HepG2 (cell line): ENCODE measurements around the gene MFSD6. TPM values are rescaled to one million over a fixed set of nuclear protein-coding genes. Genes with fewer than 3 reads are reported as not detected.
A peak's percentile ranks its signal among the peaks of the same experiment; 100 is the strongest.

Source experiments
- AHR ChIP-seq: IDR thresholded peaks from 2 replicates; pipeline ENCODE4 v1.6.1; 2018; ENCODE audit warnings: missing genetic modification reagents, missing compliant biosample characterization
- GZF1 ChIP-seq: sonication (generic); formaldehyde crosslinking; IDR thresholded peaks from 2 replicates; pipeline ENCODE4 v1.5.1; 2020; ENCODE audit warnings: mild to moderate bottlenecking, missing genetic modification reagents
- HOXD1 ChIP-seq: sonication (generic); formaldehyde crosslinking; IDR thresholded peaks from 2 replicates; pipeline ENCODE4 v1.5.0; 2020; ENCODE audit warnings: missing genetic modification reagents
- MAFK ChIP-seq, 2 experiments: IDR thresholded peaks in 1 of 2; conservative IDR thresholded peaks in 1 of 2; 2 replicates each; pipeline ENCODE4 v1.6.1; 2011; ENCODE audit warnings: improper control_type of control experiment in 2 of 2, low read length in 2 of 2
- MBNL3 ChIP-seq: fragments of 250-450 bp; sonication (Bioruptor Pico); conservative IDR thresholded peaks from 2 replicates; pipeline ENCODE4 v1.8.0; 2022; ENCODE audit warnings: mild to moderate bottlenecking, inconsistent platforms
- PRPF4 ChIP-seq: fragments of 200-400 bp; formaldehyde crosslinking; IDR thresholded peaks from 2 replicates; pipeline ENCODE4 v1.6.1; 2016; ENCODE audit warnings: low read length, low read depth; ENCODE audit not compliant: poor library complexity, severe bottlenecking
- STAT5B ChIP-seq: sonication (generic); formaldehyde crosslinking; IDR thresholded peaks from 2 replicates; pipeline ENCODE4 v1.4.0; 2020; ENCODE audit warnings: missing genetic modification reagents
- TAF1 ChIP-seq: sonication (generic); formaldehyde crosslinking; IDR thresholded peaks from 2 replicates; pipeline ENCODE4 v1.4.0; 2020; ENCODE audit warnings: missing genetic modification reagents
- ZFP36L2 ChIP-seq: sonication (generic); formaldehyde crosslinking; IDR thresholded peaks from 2 replicates; pipeline ENCODE4 v1.4.0; 2020; ENCODE audit warnings: missing genetic modification reagents
- ZFP41 ChIP-seq: sonication (generic); formaldehyde crosslinking; IDR thresholded peaks from 2 replicates; pipeline ENCODE4 v1.4.0; 2020; ENCODE audit warnings: mild to moderate bottlenecking, missing genetic modification reagents, borderline replicate concordance
- ZNF101 ChIP-seq: sonication (generic); formaldehyde crosslinking; IDR thresholded peaks from 2 replicates; pipeline ENCODE4 v1.4.0; 2020; ENCODE audit warnings: mild to moderate bottlenecking, low read depth, missing genetic modification reagents, borderline replicate concordance
- ZNF264 ChIP-seq: sonication (generic); formaldehyde crosslinking; IDR thresholded peaks from 2 replicates; pipeline ENCODE4 v1.4.0; 2020; ENCODE audit warnings: missing genetic modification reagents
- ZNF350 ChIP-seq: sonication (generic); formaldehyde crosslinking; IDR thresholded peaks from 2 replicates; pipeline ENCODE4 v1.4.0; 2020; ENCODE audit warnings: mild to moderate bottlenecking, low read depth, missing genetic modification reagents, borderline replicate concordance
- ZNF382 ChIP-seq: sonication (generic); formaldehyde crosslinking; IDR thresholded peaks from 2 replicates; pipeline ENCODE4 v1.5.0; 2020; ENCODE audit warnings: missing genetic modification reagents, mild to moderate bottlenecking, borderline replicate concordance
- ZNF567 ChIP-seq: sonication (generic); formaldehyde crosslinking; IDR thresholded peaks from 2 replicates; pipeline ENCODE4 v1.8.1; 2023; ENCODE audit warnings: mild to moderate bottlenecking, missing genetic modification reagents, borderline replicate concordance
- ZNF660 ChIP-seq: sonication (generic); formaldehyde crosslinking; IDR thresholded peaks from 2 replicates; pipeline ENCODE4 v1.5.1; 2020; ENCODE audit warnings: mild to moderate bottlenecking, low read depth, missing genetic modification reagents, borderline replicate concordance
- polyA plus RNA-seq, 8 experiments: library from polyadenylated mRNA; depleted of rRNA in 3 of 8; stranded (reverse) in 7 of 8; unstranded in 1 of 8; fragments of >200 nt; fragmentation: Illumina TruSeq in 4 of 8; extraction: Trizol in 4 of 8; gene quantifications; 2 replicates each; pipeline versions ENCODE4 v1.2.1 to v1.2.3, GENCODE V29; 2011 to 2016; ENCODE audit warnings: low read depth in 4 of 8, missing spikeins in 1 of 8, mixed read lengths in 1 of 8; ENCODE audit not compliant: insufficient read depth in 1 of 8
- total RNA-seq, 5 experiments: library from RNA; depleted of rRNA; stranded (reverse); fragments of >200 nt; fragmentation: Illumina TruSeq; extraction: Trizol; gene quantifications; 2 replicates each; pipeline ENCODE4 v1.2.3, GENCODE V29; 2016; ENCODE audit warnings: low read depth in 1 of 5
- TF ChIP-seq, protein P1 (sequence below): IDR thresholded peaks from 2 replicates; pipeline ENCODE4 v1.6.1; 2012; ENCODE audit warnings: inconsistent platforms
- TF ChIP-seq, protein P2 (sequence below): IDR thresholded peaks from 2 replicates; pipeline ENCODE4 v1.6.1; 2016
- TF ChIP-seq, protein P3 (sequence below): sonication (generic); formaldehyde crosslinking; conservative IDR thresholded peaks from 2 replicates; pipeline ENCODE4 v1.4.0; 2020; ENCODE audit warnings: missing genetic modification reagents
- TF ChIP-seq, protein P4 (sequence below): sonication (generic); formaldehyde crosslinking; IDR thresholded peaks from 2 replicates; pipeline ENCODE4 v1.8.1; 2023; ENCODE audit warnings: mild to moderate bottlenecking, missing genetic modification reagents
- TF ChIP-seq, protein P5 (sequence below): sonication (generic); formaldehyde crosslinking; IDR thresholded peaks from 2 replicates; pipeline ENCODE4 v1.4.0; 2020; ENCODE audit warnings: mild to moderate bottlenecking, missing genetic modification reagents

Gene MFSD6
- total and polyA plus RNA-seq, 2 of the 13 experiments (the other 11 are each of a cell fraction or from before 2014, with no cell fraction given), result 0.92 to 1.4 TPM

DNA sequence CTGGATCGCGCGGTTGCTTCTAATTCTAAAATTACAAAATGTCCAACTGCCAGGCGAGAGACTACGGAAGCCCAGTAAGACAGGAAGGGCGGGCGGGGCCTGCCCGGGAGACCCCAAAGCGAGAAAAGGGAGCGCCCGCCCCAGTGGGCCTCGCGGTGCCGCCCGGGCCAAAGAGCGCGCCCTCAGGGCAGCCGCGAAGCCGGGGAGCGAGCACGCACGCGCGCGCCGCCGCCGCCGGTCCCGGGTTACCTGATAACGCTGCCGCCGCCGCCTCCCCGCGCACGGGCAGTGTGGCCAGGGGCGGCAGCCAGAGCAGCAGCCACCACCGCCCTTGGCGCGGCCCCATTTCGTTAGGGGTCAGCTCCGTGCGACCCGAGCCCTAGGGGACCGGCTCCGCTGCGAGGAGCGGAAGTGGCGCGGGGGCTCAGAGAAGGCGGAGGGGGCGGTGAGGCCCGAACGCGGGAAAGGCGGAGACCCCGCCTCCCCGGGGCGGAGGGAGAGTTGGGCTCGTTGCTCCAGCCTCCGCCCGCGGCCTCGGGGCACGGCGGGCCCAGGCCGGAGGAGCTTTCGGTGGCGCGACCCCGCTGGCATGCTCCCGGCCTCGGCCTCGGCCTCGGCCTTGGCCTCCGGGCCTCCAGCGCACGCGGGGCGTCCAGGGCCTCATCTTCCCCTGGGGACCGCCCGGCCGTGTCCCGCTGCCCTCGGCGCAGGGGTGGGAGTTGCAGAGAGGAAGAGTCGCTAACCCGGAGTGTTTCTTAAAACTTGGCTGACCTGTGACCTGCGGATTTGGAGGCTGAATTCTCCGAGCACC, 126.4 kb downstream of the MFSD6 start, which contains the start of gene NEMP2 (continued):
- TF ChIP-seq ZFP41 (CRISPR knock-in tag), result peak; percentile 47; the same call in 1 of the 2 replicates
- TF ChIP-seq ZNF567 (CRISPR knock-in tag), result no peak
- 0 out of 2 replicates have a peak, but pooled peaks have one; percentile 18 for TF ChIP-seq ZNF350 (CRISPR knock-in tag)
- no peak for TF ChIP-seq MBNL3 (CRISPR knock-in tag)
- TF ChIP-seq MAFK (conservative IDR thresholded peaks at IDR 0.05 in 1 of 2, IDR thresholded peaks at IDR 0.05 in 1 of 2; ENCODE audit: low read length in 2 of 2), result no peak
- TF ChIP-seq, protein P1, sequence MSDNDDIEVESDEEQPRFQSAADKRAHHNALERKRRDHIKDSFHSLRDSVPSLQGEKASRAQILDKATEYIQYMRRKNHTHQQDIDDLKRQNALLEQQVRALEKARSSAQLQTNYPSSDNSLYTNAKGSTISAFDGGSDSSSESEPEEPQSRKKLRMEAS, result peak; percentile 93
- TF ChIP-seq HOXD1 (CRISPR knock-in tag), result peak; percentile 21; the same call in 1 of the 2 replicates
- TF ChIP-seq, protein P2, sequence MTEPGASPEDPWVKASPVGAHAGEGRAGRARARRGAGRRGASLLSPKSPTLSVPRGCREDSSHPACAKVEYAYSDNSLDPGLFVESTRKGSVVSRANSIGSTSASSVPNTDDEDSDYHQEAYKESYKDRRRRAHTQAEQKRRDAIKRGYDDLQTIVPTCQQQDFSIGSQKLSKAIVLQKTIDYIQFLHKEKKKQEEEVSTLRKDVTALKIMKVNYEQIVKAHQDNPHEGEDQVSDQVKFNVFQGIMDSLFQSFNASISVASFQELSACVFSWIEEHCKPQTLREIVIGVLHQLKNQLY, result peak; percentile 58; the same call in 1 of the 2 replicates
- TF ChIP-seq ZFP36L2 (CRISPR knock-in tag), result no peak
- TF ChIP-seq TAF1 (CRISPR knock-in tag), result peak; percentile 84
- peak; percentile 54 for TF ChIP-seq ZNF264 (CRISPR knock-in tag)
- no peak for TF ChIP-seq GZF1
- no peak for TF ChIP-seq PRPF4
- TF ChIP-seq, protein P3, sequence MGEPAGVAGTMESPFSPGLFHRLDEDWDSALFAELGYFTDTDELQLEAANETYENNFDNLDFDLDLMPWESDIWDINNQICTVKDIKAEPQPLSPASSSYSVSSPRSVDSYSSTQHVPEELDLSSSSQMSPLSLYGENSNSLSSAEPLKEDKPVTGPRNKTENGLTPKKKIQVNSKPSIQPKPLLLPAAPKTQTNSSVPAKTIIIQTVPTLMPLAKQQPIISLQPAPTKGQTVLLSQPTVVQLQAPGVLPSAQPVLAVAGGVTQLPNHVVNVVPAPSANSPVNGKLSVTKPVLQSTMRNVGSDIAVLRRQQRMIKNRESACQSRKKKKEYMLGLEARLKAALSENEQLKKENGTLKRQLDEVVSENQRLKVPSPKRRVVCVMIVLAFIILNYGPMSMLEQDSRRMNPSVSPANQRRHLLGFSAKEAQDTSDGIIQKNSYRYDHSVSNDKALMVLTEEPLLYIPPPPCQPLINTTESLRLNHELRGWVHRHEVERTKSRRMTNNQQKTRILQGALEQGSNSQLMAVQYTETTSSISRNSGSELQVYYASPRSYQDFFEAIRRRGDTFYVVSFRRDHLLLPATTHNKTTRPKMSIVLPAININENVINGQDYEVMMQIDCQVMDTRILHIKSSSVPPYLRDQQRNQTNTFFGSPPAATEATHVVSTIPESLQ, result peak; percentile 63; the same call in 1 of the 2 replicates
- TF ChIP-seq STAT5B, result peak; percentile 79; the same call in 1 of the 2 replicates
- TF ChIP-seq, protein P4, sequence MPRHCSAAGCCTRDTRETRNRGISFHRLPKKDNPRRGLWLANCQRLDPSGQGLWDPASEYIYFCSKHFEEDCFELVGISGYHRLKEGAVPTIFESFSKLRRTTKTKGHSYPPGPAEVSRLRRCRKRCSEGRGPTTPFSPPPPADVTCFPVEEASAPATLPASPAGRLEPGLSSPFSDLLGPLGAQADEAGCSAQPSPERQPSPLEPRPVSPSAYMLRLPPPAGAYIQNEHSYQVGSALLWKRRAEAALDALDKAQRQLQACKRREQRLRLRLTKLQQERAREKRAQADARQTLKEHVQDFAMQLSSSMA (CRISPR knock-in tag), result peak; percentile 97
- no peak for TF ChIP-seq ZNF382 (CRISPR knock-in tag)
- TF ChIP-seq, protein P5, sequence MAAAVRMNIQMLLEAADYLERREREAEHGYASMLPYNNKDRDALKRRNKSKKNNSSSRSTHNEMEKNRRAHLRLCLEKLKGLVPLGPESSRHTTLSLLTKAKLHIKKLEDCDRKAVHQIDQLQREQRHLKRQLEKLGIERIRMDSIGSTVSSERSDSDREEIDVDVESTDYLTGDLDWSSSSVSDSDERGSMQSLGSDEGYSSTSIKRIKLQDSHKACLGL (CRISPR knock-in tag), result peak; percentile 91
- TF ChIP-seq ZNF660 (CRISPR knock-in tag), result no peak
- peak; percentile 95; the same call in 1 of the 2 replicates for TF ChIP-seq ZNF101 (CRISPR knock-in tag)
- peak; percentile 84; the same call in 1 of the 2 replicates for TF ChIP-seq AHR (CRISPR knock-in tag)
